GM21367 (cell line): Measurements from ENCODE around the gene COPB2.

ENCODE experiments used
- ATAC-seq: cut with Tn5 transposase; IDR thresholded peaks from one replicate; pipeline ENCODE4 v1.9.1; 2021; ENCODE audit not compliant: unreplicated experiment

COPB2 gene

GRCh38 chr3:139329364-139329850 is 60.0 kb downstream of the COPB2 start:
- ATAC-seq: peak; percentile 96

GRCh38 chr3:139328356-139328755 is 61.1 kb downstream of the COPB2 start:
- ATAC-seq: no peak

GRCh38 chr3:139327861-139328260 is 61.6 kb downstream of the COPB2 start:
- no peak for ATAC-seq

GRCh38 chr3:139327231-139327630 is 62.2 kb downstream of the COPB2 start:
- ATAC-seq: no peak

GRCh38 chr3:139326707-139327106 is 62.7 kb downstream of the COPB2 start:
- ATAC-seq: no peak

- ATAC-seq: no peak
Observed at GRCh38 chr3:139326131-139326530, 63.3 kb downstream of the COPB2 start.

- no peak for ATAC-seq
Observed at GRCh38 chr3:139325551-139325950, 63.9 kb downstream of the COPB2 start.

- ATAC-seq: no peak
Observed at GRCh38 chr3:139324456-139324855, 65.0 kb downstream of the COPB2 start.

- no peak for ATAC-seq
Observed at GRCh38 chr3:139323146-139323545, 66.3 kb downstream of the COPB2 start.

GRCh38 chr3:139322346-139322745 is 67.1 kb downstream of the COPB2 start:
- ATAC-seq: no peak

- ATAC-seq: no peak
Observed at GRCh38 chr3:139320551-139321309, 68.7 kb downstream of the COPB2 start.

GRCh38 chr3:139319428-139320402 is 69.7 kb downstream of the COPB2 start:
- no peak for ATAC-seq

- no peak for ATAC-seq
Observed at GRCh38 chr3:139318826-139319225, 70.6 kb downstream of the COPB2 start.

GRCh38 chr3:139318431-139318816 is 71.0 kb downstream of the COPB2 start:
- no peak for ATAC-seq

GRCh38 chr3:139317660-139318430 is 71.6 kb downstream of the COPB2 start:
- ATAC-seq: no peak

GRCh38 chr3:139317215-139317614 is 72.2 kb downstream of the COPB2 start:
- no peak for ATAC-seq

GRCh38 chr3:139313921-139314320 is 75.5 kb downstream of the COPB2 start:
- ATAC-seq: no peak

GRCh38 chr3:139312959-139313358 is 76.5 kb downstream of the COPB2 start:
- ATAC-seq: no peak

GRCh38 chr3:139312416-139312815 is 77.0 kb downstream of the COPB2 start:
- ATAC-seq: no peak

- no peak for ATAC-seq
Observed at GRCh38 chr3:139311557-139311956, 77.9 kb downstream of the COPB2 start.

- ATAC-seq: no peak
Observed at GRCh38 chr3:139310474-139310933, 78.9 kb downstream of the COPB2 start.
